GM19452 (cell line): ENCODE results near the gene ACAP3.

ENCODE experiments used
- ATAC-seq: cut with Tn5 transposase; IDR thresholded peaks from one replicate; pipeline ENCODE4 v1.9.1; 2021; ENCODE audit not compliant: unreplicated experiment

Gene ACAP3

GRCh38 chr1:1307923-1308755 is at the start of gene ACAP3, which contains the start of gene PUSL1:
Gene ACAP3 (minus strand): TSS chr1:1307930. CDS start chr1:1307815, 115 bp downstream.
Gene PUSL1 (plus strand): TSS chr1:1308597. CDS start chr1:1308644, 47 bp downstream.
- ATAC-seq, result peak; percentile 61

GRCh38 chr1:1356796-1357401 is 49.2 kb upstream of the ACAP3 start:
- ATAC-seq, result no peak

- ATAC-seq, result no peak
Measured at GRCh38 chr1:1356166-1356795, 48.6 kb upstream of the ACAP3 start.

- ATAC-seq, result no peak
Measured at GRCh38 chr1:1355416-1355815, 47.7 kb upstream of the ACAP3 start.

- no peak for ATAC-seq
Measured at GRCh38 chr1:1354271-1355247, 46.8 kb upstream of the ACAP3 start.

GRCh38 chr1:1353389-1354151 is 45.8 kb upstream of the ACAP3 start:
- no peak for ATAC-seq

- ATAC-seq, result no peak
Measured at GRCh38 chr1:1352786-1353388, 45.2 kb upstream of the ACAP3 start.

- ATAC-seq, result no peak
Measured at GRCh38 chr1:1351511-1352427, 44.0 kb upstream of the ACAP3 start.

- peak; percentile 56 for ATAC-seq
Measured at GRCh38 chr1:1349256-1350012, 41.7 kb upstream of the ACAP3 start, which contains the start of gene DVL1. Gene DVL1 (minus strand): TSS chr1:1349418. CDS start chr1:1349065, 353 bp downstream.

GRCh38 chr1:1348420-1349255 is 40.9 kb upstream of the ACAP3 start:
- peak; percentile 25 for ATAC-seq

GRCh38 chr1:1347663-1348419 is 40.1 kb upstream of the ACAP3 start:
- no peak for ATAC-seq

GRCh38 chr1:1347026-1347595 is 39.4 kb upstream of the ACAP3 start:
- no peak for ATAC-seq

- ATAC-seq, result no peak
Measured at GRCh38 chr1:1346501-1346890, 38.8 kb upstream of the ACAP3 start.

- ATAC-seq, result no peak
Measured at GRCh38 chr1:1345860-1346500, 38.2 kb upstream of the ACAP3 start.

- ATAC-seq, result no peak
Measured at GRCh38 chr1:1345384-1345783, 37.7 kb upstream of the ACAP3 start.
